Fibroblast of lung (primary cell): ENCODE results near the gene ICE2.

ENCODE experiments used
- EZH2 ChIP-seq: IDR thresholded peaks from 2 replicates; pipeline ENCODE4 v1.5.1; 2012; ENCODE audit warnings: low read length, control low read depth, mild to moderate bottlenecking; ENCODE audit errors: missing control alignments
- TF ChIP-seq, protein P1 (sequence below), 2 donors: IDR thresholded peaks in 1 of 2; conservative IDR thresholded peaks in 1 of 2; 1 replicate in 1 of 2; 2 replicates in 1 of 2; pipeline ENCODE4 v1.5.1; 2011 to 2012; ENCODE audit warnings: low read length in 2 of 2, control low read depth in 1 of 2, inconsistent platforms in 1 of 2, low read depth in 1 of 2, mild to moderate bottlenecking in 1 of 2

DNA sequence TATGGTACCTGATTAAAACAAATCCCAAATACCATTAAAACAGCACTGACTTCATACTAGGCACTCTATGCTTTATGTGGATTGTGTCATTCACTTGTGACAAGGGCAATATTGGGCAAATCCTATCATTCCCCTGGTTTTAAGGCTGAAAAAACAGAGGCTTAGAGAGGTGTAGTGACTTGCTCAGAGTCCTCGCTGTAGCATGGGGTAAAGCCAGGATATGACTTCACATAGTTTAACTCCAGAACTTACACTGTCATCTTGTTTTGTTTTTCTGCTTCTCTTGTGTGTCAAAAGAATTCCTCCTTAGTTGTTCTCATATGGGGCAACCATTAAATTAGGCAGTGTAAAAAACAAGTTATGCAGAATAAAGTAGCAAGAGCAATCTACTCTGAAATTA lies 40.3 kb upstream of the ICE2 start:
- TF ChIP-seq, protein P1, sequence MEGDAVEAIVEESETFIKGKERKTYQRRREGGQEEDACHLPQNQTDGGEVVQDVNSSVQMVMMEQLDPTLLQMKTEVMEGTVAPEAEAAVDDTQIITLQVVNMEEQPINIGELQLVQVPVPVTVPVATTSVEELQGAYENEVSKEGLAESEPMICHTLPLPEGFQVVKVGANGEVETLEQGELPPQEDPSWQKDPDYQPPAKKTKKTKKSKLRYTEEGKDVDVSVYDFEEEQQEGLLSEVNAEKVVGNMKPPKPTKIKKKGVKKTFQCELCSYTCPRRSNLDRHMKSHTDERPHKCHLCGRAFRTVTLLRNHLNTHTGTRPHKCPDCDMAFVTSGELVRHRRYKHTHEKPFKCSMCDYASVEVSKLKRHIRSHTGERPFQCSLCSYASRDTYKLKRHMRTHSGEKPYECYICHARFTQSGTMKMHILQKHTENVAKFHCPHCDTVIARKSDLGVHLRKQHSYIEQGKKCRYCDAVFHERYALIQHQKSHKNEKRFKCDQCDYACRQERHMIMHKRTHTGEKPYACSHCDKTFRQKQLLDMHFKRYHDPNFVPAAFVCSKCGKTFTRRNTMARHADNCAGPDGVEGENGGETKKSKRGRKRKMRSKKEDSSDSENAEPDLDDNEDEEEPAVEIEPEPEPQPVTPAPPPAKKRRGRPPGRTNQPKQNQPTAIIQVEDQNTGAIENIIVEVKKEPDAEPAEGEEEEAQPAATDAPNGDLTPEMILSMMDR (conservative IDR thresholded peaks at IDR 0.05 in 1 of 2, IDR thresholded peaks at IDR 0.05 in 1 of 2; ENCODE audit: low read depth in 1 of 2, low read length in 2 of 2): no peak
- no peak for TF ChIP-seq EZH2
